Coronary artery (tissue), 2 donors: ENCODE results near the gene PPARA.

ENCODE experiments used
- DNase-seq: peaks from one replicate; pipeline ENCODE4 v3.0.0-alpha.2; 2017; ENCODE audit warnings: low spot score
- H3K27ac ChIP-seq, 2 donors: fragments of 200-600 bp; sonication (generic); one replicate each; pipeline ENCODE4 v1.5.1; 2016 to 2019
- H3K4me3 ChIP-seq: fragments of 200-600 bp; sonication (generic); 2 replicates; pipeline ENCODE4 v1.5.1; 2016; ENCODE audit warnings: mild to moderate bottlenecking, moderate library complexity
- CTCF ChIP-seq: fragments of 200-600 bp; sonication (generic); IDR thresholded peaks from one replicate; pipeline ENCODE4 v1.5.1; 2019; ENCODE audit warnings: antibody characterized with exemption

Gene PPARA

GRCh38 chr22:46275455-46276122, 125.3 kb downstream of the PPARA start:
- no peak overlapping the region for H3K4me3 ChIP-seq
- no peak for TF ChIP-seq CTCF
- no peak for DNase-seq
- no peak overlapping the region for H3K27ac ChIP-seq

GRCh38 chr22:46276563-46276962, 126.2 kb downstream of the PPARA start:
- Histone ChIP-seq H3K4me3 (no peak overlapping the region), H3K27ac (no peak overlapping the region)
- DNase-seq, result no peak
- no peak for TF ChIP-seq CTCF

GRCh38 chr22:46278656-46279645, 128.6 kb downstream of the PPARA start:
- TF ChIP-seq CTCF, result no peak
- H3K4me3 ChIP-seq, result no peak overlapping the region
- no peak for DNase-seq
- H3K27ac ChIP-seq, result no peak overlapping the region

GRCh38 chr22:46280063-46280817, 129.9 kb downstream of the PPARA start:
- no peak for DNase-seq
- H3K27ac ChIP-seq, result no peak overlapping the region
- no peak overlapping the region for H3K4me3 ChIP-seq
- no peak for TF ChIP-seq CTCF

GRCh38 chr22:46280999-46281623, 130.8 kb downstream of the PPARA start:
- Histone ChIP-seq H3K27ac (no peak overlapping the region), H3K4me3 (no peak overlapping the region)
- no peak for TF ChIP-seq CTCF
- no peak for DNase-seq

- Histone ChIP-seq H3K4me3 (no peak overlapping the region), H3K27ac (no peak overlapping the region)
- TF ChIP-seq CTCF, result no peak
- no peak for DNase-seq
These were observed 131.7 kb downstream of the PPARA start for GRCh38 chr22:46281866-46282678.
